ENCODE measurements around the gene GCA.

DNA sequence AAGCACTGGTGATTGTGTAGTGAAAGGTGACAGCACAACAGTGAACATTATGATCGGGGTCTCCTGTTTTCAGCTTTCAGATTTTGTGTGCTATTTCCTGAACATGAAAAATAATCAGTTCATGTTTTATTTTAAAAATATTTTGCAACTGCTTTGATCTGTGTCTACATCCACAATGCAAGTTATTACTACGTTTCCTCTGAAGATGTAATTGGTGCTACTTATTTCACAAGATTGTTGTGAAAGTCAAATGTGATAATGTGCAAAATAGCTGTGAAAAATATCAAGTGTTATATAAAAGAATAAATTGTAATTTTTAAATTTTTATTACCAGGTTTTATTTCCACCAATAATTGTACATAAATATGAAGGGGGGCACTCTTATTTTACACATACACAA is 6.1 kb upstream of the GCA start:
- TF ChIP-seq, protein P1, sequence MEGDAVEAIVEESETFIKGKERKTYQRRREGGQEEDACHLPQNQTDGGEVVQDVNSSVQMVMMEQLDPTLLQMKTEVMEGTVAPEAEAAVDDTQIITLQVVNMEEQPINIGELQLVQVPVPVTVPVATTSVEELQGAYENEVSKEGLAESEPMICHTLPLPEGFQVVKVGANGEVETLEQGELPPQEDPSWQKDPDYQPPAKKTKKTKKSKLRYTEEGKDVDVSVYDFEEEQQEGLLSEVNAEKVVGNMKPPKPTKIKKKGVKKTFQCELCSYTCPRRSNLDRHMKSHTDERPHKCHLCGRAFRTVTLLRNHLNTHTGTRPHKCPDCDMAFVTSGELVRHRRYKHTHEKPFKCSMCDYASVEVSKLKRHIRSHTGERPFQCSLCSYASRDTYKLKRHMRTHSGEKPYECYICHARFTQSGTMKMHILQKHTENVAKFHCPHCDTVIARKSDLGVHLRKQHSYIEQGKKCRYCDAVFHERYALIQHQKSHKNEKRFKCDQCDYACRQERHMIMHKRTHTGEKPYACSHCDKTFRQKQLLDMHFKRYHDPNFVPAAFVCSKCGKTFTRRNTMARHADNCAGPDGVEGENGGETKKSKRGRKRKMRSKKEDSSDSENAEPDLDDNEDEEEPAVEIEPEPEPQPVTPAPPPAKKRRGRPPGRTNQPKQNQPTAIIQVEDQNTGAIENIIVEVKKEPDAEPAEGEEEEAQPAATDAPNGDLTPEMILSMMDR (conservative IDR thresholded peaks at IDR 0.05; ENCODE audit: low read depth, low read length): no peak
- TF ChIP-seq MAZ (IDR thresholded peaks at IDR 0.05; ENCODE audit: borderline replicate concordance, low read depth, low read length) (no peak), SMC3 (IDR thresholded peaks at IDR 0.05; ENCODE audit: low read depth, low read length) (no peak), USF2 (IDR thresholded peaks at IDR 0.05; ENCODE audit: low read depth, low read length) (no peak), POLR2A (IDR thresholded peaks at IDR 0.05; ENCODE audit: low read depth, low read length) (no peak), RAD21 (IDR thresholded peaks at IDR 0.05; ENCODE audit: low read length) (no peak)

Measured in IMR-90 (cell line).